GM08714 (cell line): ENCODE data around the gene TRIM71.
"Not testable (repeated sequence)": the region's sequence is repeated elsewhere in the genome, so short reads cannot be mapped to it uniquely, and the experiment has no call there.

Experiments
- H3K4me3 ChIP-seq: fragments of 200-500 bp; sonication (Bioruptor generic); 2 replicates; pipeline ENCODE4 v1.5.1; 2014; ENCODE audit warnings: mild to moderate bottlenecking, low read length, inconsistent platforms
- ZNF274 ChIP-seq: IDR thresholded peaks from 2 replicates; pipeline ENCODE4 v1.6.1; 2012; ENCODE audit warnings: mild to moderate bottlenecking, low read depth, low read length

Gene TRIM71

DNA sequence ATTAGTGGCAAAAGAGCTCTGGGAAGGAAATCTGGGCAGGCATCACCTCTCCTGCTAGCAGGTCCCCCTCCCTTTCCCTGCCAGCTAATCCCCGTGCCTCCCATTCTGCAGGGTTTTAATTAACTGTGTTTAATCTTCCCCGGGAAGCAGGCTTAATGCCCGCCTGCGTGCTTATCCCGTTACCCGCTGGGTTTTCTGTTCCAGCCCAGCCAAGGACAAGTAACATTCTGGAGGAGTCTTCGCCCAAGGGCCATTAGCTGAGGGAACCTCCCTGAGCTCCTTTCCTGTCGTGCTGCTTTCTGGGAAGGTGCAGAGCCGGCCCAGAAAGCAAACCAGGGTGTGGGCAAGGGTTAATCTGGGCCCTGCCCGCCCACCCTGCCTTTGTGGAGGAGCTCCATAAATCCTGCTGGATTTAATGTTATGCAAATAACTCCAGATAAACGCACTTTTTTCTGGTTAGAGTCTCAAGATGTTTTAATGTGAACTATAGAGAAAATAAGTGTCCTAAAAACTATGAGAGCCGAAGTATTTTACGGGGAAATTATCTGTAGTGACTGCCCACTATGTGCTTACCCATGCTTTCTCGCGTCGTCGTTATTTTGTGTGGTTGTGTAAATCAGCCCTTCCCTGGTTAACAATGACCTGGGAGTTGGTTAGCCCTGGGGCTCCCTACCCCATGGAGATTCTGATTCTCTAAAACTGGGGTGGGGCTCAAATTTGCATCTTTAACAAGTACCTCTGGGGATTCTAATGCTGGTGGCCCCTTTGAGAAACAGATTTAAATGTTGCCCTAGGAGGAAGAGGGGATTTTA is 25.9 kb downstream of the TRIM71 start:
- TF ChIP-seq ZNF274 = no peak
- no peak overlapping the region for H3K4me3 ChIP-seq

DNA sequence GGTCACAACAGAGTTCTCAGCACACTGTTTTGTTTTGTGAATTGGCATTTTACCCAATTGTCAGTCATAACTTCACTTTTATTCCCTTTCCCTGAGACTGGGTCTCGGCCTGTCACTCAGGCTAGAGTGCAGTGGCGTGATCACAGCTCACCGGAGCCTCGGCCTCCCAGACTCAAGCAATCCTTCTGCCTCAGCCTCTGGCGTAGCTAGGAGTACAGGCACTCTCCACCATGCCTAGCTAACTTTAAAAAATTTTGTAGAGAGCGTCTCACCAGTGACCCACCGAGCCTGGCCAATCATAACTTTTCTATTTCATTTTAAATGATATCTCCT is 26.5 kb downstream of the TRIM71 start:
- TF ChIP-seq ZNF274 = no peak
- H3K4me3 ChIP-seq = no peak overlapping the region

DNA sequence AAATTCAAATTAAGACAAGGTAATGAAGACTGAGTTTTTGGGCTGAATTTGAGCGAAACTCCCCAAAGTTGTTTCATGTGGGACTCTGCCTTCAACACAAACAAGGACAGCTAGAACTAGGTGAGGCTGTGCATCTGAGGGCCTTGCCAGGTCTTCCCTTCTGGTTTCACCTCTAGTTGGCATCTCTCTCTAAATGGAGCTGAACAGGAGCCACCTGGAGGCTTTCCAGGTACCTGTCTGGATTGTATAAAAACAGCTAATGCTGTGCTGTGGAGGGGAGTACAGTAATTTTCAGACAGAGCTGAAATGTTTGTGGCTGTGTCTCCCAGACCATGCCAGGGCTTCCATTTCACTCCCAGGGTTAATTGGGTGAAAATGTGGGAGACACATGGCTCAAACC is 27.1 kb downstream of the TRIM71 start:
- no peak overlapping the region for H3K4me3 ChIP-seq
- no peak for TF ChIP-seq ZNF274

DNA sequence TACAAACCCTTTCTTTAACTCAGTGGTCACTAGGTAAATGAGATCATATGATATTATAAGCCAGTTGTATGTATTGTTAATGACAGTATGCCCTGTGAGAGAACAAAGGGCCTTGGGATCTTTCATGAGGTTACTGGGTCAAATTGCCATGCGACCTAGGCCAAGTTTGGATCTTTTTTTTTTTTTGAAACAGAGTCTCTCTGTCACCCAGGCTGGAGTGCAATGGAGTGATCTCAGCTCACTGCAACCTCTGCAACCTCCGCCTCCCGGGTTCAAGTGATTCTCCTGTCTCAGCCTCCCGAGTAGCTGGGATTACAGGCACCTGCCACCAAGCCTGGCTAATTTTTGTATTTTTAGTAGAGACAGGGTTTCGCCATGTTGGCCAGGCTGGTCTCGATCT is 27.7 kb downstream of the TRIM71 start:
- not testable (repeated sequence) for H3K4me3 ChIP-seq

DNA sequence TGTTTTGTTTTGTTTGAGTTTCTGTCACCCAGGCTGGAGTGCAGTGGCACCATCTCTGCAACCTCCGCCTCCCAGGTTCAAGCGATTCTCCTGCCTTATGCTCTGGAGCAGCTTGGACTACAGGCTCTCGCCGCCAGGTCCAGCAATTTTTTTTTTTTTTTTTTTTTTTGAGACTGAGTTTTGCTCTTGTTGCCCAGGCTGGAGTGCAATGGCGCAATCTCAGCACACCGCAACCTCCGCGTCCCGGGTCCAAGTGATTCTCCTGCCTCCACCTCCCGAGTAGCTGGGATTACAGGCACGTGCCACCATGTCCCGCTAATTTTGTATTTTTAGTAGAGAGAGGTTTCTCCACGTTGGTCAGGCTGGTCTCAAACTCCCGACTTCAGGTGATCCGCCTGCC is 29.2 kb downstream of the TRIM71 start:
- H3K4me3 ChIP-seq = not testable (repeated sequence)

DNA sequence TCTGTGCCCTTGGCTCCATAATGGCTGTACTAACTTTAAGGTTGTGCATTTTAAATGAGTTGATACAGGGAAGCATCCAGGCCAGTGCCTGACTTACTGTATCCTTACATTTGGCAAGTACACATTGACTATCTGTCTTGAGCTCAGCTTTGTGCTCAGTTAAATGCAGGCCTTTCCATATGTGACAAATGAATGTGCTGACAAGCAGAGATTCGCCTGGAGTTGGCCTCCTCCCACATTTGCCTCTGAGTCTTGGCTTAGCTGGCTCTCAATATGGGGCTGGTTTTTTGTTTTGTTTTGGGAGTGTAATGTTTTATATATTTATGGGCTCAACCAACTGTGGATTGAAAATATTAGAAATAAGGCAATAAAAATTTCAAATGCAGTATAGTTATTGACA is 29.7 kb downstream of the TRIM71 start:
- TF ChIP-seq ZNF274 = no peak
- no peak overlapping the region for H3K4me3 ChIP-seq

DNA sequence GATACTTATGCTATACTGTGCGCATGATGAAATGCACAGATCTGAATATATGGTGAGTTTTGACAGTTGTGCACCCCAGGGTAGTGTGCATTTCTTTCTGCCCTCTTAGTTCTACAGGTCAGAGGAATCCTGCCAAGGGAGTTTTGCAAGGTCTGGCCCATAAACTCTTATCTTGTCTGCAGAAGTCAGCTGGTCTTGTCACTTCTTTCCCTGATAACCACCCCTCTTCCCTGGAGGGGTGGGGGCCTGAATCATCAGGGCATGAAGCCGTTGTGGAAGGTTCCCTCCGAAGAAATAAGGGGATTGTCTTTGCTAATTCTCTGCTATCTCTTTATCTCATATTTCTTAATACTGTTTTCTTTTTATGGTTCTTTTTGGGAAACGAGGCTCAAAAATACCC is 30.4 kb downstream of the TRIM71 start:
- no peak overlapping the region for H3K4me3 ChIP-seq
- TF ChIP-seq ZNF274 = no peak

DNA sequence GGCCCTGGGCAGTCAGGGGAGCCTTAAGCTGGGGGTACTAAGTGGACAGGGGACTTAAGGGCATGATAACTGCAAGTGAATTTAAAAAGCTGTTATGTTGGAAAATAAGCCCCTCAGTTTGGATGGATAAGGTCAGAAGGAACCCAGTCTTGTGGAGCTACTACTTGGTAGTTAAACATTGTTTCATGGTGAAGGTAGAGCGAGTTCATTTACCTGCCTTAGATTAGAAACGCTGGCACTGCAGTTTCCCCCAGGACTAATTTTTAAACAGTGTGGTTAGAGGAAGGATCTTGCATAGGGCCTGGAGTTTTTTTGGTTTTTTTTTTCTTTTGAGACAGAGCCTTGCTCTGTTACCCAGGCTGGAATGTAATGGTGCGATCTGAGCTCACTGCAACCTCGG is 31.2 kb downstream of the TRIM71 start:
- H3K4me3 ChIP-seq = no peak overlapping the region
- TF ChIP-seq ZNF274 = no peak

DNA sequence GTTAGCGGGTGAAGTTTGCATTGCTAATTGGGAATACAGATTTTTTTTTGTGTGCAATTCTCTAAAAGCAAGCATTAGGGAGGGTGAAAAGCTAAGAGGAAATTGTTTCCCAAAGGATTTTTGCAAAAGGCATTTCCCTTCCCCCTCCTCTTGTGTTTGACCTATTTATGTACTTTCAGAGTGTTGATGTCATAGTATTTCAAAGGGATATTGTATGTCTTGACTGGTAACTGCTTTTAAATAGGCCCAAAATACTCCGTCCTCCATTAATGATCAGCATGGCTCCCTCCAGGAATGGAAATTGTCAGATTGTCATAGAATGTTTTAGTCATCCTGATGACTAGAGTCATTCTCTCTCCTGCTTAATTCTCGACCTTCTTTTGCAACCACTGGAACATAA is 32.4 kb downstream of the TRIM71 start:
- H3K4me3 ChIP-seq = no peak overlapping the region
- TF ChIP-seq ZNF274 = no peak

DNA sequence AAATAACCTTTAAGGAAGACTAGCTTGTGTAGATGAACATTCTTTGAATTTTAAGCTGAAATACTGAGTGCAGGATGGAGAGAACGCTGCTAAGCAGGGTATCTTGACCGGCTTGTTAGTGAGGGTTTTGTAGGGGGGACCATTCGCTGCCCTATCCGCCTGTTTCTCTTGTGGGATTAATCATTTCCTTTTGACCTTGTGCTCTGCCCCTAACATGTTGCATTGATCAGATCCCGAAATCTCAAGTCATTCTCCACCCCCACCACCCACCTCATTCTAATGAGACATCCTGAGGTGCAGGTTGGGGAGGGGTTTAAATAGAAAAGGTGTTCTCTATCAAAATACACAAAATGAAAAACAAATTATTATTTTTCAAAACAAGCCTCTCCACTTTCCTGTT is 32.8 kb downstream of the TRIM71 start:
- no peak overlapping the region for H3K4me3 ChIP-seq
- no peak for TF ChIP-seq ZNF274

DNA sequence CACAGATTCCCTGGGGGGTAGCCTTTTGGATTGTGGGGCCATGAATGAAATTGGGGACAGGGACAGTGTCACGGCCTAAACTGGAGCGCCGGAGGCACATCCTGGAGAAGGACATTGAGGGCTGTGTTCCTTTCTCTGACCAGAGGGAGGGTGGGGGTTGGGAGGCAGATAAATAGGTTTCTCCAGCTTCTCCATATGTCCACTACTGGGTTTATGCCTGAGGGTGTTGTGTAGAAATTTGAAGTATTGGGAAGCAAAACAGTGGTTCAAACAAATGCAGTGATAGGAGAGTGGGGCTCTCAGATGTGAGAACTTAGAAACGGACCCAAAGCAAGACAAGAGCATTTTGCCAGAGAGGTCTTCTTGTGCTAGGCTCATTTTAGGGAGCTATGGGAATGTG is 34.3 kb downstream of the TRIM71 start:
- H3K4me3 ChIP-seq = no peak overlapping the region
- TF ChIP-seq ZNF274 = no peak

DNA sequence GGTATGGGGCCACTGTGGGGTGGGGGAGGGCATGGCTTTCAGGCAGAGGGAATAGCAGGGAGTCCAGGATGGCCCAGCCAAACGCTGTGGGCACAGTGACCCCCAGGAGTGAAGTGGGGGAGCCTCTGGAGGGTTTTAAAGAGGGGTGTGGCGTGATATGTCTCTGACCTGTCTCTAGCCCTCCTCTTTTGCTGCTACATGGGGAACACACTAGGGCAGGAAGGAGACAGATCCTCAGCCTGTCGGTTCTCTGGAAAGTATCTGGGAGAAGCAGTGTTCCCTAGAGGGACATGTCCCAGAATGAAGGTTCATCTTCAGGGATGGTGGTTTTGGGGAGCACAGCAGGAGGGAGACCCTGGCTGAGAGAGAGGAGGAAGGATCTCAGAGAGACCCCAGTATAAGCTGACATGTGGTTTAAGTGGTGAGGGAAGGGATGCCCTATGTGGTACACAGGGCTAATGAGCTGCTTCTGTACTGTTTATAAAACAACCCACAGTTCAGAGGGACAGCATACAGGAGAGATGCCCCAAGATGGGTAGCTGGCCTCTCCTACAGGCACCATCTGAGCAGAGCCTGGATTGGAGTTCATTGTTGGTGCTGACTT is 37.7 kb downstream of the TRIM71 start:
- TF ChIP-seq ZNF274 = no peak
- no peak overlapping the region for H3K4me3 ChIP-seq

DNA sequence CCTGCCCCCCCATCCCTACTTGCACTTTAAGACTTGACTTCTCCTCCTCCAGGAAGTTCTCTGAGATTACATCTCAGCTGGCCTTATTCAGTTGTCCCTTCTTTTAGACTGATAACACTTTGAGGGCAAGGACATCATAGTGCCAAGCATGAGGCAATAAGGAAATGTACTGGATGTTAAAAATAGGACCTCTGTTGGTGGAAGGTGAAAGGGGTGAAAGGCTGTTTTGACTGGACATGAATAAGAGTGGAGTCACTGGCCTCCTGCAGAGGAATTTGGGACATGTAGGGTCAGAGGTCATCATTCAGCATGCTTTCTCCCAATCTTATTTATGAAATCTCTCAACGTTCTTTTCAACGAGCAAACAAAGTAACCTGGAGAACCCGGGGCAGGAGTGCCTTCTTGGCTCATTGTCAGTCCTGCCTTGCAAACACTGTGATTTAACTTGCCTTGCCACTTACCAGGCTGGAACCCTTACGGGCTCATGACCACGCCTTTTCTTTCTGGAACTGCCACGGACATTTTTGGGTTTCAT is 38.6 kb downstream of the TRIM71 start:
- TF ChIP-seq ZNF274 = no peak
- no peak overlapping the region for H3K4me3 ChIP-seq

DNA sequence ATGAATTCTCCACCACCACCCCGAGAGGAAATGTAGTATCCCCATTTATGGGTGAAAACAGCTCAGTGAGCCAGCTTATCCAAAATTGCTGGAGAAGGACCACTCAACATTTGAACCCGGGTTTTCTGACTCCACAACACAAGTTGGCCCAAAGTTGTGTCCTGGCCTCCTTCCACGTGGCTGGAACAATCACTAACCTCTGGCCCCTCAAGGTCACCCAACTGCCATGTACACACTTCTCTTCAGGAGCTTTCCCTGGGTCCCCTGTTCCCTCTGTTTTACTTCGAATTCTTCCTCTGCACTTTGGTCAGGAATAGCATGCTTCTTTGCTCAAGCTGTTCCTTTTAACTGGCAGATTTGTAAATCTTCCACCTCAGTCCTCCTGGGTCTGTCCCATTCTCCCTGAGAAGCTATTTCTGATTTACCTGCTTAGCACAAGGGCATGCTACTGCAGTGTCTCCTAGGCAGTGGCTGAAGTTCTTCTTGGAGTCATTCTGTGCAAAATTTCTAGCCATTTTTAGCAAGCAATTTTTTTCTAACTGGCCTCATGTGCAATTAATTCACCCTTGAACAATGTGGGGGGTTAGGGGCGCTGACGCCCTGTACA is 39.2 kb downstream of the TRIM71 start:
- no peak for TF ChIP-seq ZNF274
- H3K4me3 ChIP-seq = no peak overlapping the region

DNA sequence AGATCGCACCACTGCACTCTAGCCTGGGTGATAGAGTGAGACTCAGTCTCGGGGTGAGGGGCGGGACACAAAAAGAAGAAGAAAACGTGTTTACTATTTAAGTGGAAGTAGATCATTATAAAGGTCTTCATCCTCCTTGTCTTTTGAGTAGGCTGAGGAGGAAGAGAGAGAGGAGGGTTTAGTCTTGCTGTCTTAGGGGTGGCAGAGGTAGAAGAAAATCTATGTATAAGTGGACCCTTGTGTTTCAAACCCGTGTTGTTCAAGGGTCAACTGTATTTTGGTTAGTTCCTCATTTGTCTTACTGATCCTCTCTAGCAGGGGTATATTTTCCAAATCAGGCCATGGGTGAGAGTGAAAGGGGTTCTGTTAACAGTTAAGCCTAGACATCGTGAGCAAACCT is 40.1 kb downstream of the TRIM71 start:
- no peak for TF ChIP-seq ZNF274

DNA sequence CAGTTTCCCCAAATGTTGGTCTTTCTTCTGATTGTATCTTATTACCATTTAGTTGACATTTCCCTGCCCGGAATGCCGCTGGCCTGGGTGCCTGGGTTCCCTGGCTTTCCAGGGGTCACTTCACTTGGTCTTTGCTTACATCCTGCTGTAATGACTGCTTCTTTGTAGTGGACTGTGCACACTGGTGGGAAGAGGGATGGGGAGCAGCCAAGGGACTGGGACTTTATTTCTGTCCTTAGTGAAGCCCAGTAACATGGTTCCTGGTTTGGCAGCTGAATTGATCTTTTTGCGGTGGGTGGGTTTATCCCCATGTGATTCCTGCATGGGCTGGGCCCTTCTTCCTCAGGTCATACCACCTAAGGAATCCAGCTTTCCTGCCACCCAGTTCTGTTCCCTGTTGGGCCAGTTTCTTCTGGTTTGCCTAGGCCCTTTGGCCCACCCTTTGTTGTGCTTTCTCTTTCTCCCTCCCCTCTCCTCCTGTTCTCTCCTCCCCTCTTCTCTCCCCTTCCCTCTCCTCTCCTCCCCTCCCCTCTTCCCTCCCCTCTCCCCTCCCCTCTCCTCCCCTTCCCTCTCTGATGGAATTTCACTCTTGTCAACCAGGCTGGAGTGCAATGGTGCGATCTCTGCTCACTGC is 41.9 kb downstream of the TRIM71 start:
- no peak for TF ChIP-seq ZNF274
- H3K4me3 ChIP-seq = no peak overlapping the region

More for the DNA sequence above, 40.1 kb downstream of the TRIM71 start:
- H3K4me3 ChIP-seq = no peak overlapping the region
